Measurements from ENCODE around the gene IDUA. TPM values are rescaled to one million over a fixed set of nuclear protein-coding genes. Genes with fewer than 3 reads are reported as not detected.

IDUA gene
- total RNA-seq, 2 donors from 2014 or later: 22.4 to 25.6 TPM

DNA sequence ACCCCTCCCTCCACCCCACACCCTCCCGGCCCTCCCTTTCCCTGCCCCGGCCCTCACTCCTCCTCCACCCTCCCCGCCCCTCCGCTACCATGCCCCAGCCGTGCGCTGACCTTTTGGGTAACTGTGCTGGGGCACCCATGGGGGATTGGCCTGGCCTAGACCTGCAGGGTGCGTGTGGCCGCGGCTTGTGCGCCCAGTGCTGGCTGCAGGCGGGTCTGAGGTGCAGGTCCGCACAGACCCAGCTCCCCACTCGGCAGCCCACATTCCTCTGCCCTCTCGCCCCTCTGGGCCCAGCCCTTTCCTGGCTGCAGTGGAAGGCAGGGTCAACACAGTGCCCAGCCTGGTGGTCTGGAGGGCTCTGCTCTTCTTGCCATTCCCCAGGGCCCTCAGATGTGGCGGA lies 49.3 kb downstream of the IDUA start:
- TF ChIP-seq, protein P1, sequence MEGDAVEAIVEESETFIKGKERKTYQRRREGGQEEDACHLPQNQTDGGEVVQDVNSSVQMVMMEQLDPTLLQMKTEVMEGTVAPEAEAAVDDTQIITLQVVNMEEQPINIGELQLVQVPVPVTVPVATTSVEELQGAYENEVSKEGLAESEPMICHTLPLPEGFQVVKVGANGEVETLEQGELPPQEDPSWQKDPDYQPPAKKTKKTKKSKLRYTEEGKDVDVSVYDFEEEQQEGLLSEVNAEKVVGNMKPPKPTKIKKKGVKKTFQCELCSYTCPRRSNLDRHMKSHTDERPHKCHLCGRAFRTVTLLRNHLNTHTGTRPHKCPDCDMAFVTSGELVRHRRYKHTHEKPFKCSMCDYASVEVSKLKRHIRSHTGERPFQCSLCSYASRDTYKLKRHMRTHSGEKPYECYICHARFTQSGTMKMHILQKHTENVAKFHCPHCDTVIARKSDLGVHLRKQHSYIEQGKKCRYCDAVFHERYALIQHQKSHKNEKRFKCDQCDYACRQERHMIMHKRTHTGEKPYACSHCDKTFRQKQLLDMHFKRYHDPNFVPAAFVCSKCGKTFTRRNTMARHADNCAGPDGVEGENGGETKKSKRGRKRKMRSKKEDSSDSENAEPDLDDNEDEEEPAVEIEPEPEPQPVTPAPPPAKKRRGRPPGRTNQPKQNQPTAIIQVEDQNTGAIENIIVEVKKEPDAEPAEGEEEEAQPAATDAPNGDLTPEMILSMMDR (conservative IDR thresholded peaks at IDR 0.05): no peak
- no peak overlapping the region for H3K9ac ChIP-seq (ENCODE audit: extremely low read depth, low read length, poor library complexity, severe bottlenecking)
- H3K27ac Mint-ChIP-seq: no peak overlapping the region
- no peaks in the 10 kb centered on the region for H3K36me3 ChIP-seq (ENCODE audit: control insufficient read depth, insufficient read depth, low read length)
- H3K4me3 ChIP-seq (ENCODE audit: low read length): no peak overlapping the region
- no peaks in the 10 kb centered on the region for H3K9me3 ChIP-seq (ENCODE audit: control insufficient read depth, low read length)
- no peaks in the 10 kb centered on the region for H3K27me3 ChIP-seq (ENCODE audit: control insufficient read depth, insufficient read depth, low read length, poor library complexity, severe bottlenecking)
- H3K27ac ChIP-seq (ENCODE audit: low read depth, low read length): no peak overlapping the region
- 90 to 92% methylated on average over 6 to 15 of the region's 15 CpGs for WGBS, 2 experiments (ENCODE audit: insufficient coverage in 1 of 2, insufficient read length in 1 of 2)
- H3K27me3 Mint-ChIP-seq (ENCODE audit: insufficient read depth): no peaks in the 10 kb centered on the region
- DNase-seq: no peak
- H3K4me1 Mint-ChIP-seq: no peaks in the 10 kb centered on the region
- H3K36me3 Mint-ChIP-seq (ENCODE audit: low read depth): no peaks in the 10 kb centered on the region
- H3K4me1 ChIP-seq (ENCODE audit: control insufficient read depth, insufficient read depth, low read length): no peaks in the 10 kb centered on the region
- H3K9me3 Mint-ChIP-seq: no peaks in the 10 kb centered on the region
- no peak overlapping the region for H3K4me3 Mint-ChIP-seq

DNA sequence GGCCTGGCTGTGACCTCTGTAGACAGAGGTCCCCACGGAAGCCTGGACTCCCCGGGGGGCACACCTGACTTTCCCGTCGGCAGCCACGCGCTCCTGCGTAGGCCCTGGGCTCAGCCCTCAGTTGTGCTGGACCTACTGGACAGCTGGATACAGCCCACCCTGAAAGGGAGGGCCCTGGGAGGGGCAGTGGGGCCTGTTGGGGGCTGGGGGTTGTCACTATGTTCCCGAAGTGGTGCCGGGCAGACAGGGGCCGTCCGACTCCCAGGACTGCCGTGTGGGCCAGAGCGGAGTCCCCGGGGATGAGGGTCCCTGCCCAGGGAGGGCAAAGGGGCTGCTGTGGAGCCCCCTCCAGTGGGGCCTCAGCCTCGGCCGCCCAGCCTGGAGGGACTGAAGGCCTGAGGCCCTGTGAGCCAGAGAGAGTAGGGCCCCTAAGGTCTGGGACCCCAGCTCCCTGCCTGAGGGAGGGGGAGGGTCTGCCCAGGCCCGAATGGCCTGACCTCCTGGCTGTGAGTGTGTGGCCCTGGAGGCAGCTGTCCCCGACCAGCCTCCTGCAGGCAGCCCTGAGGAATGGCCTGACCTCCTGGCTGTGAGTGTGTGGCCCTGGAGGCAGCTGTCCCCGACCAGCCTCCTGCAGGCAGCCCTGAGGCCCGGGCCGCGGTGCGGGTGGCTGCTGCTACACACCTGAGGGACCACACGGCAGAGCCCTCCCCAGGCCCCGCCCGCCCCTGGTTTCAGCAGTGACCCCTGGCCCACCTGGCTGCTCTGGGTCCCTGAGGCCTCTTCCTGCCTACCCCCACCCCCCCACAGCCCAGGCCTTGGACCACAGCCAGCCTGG lies 50.3 kb downstream of the IDUA start:
- DNase-seq: peak; percentile 64
- no peaks in the 10 kb centered on the region for H3K4me1 ChIP-seq (ENCODE audit: control insufficient read depth, insufficient read depth, low read length)
- no peak overlapping the region for H3K4me3 Mint-ChIP-seq
- no peaks in the 10 kb centered on the region for H3K36me3 ChIP-seq (ENCODE audit: control insufficient read depth, insufficient read depth, low read length)
- TF ChIP-seq, protein P1 (conservative IDR thresholded peaks at IDR 0.05): peak; percentile 50
- 78 to 89% methylated on average over 6 to 26 of the region's 26 CpGs for WGBS, 2 experiments (ENCODE audit: insufficient coverage in 1 of 2, insufficient read length in 1 of 2)
- no peak overlapping the region for H3K9ac ChIP-seq (ENCODE audit: extremely low read depth, low read length, poor library complexity, severe bottlenecking)
- H3K4me1 Mint-ChIP-seq: no peaks in the 10 kb centered on the region
- H3K9me3 Mint-ChIP-seq: no peaks in the 10 kb centered on the region
- no peaks in the 10 kb centered on the region for H3K27me3 ChIP-seq (ENCODE audit: control insufficient read depth, insufficient read depth, low read length, poor library complexity, severe bottlenecking)
- H3K36me3 Mint-ChIP-seq (ENCODE audit: low read depth): no peaks in the 10 kb centered on the region
- H3K4me3 ChIP-seq (ENCODE audit: low read length): no peak overlapping the region
- H3K27me3 Mint-ChIP-seq (ENCODE audit: insufficient read depth): no peaks in the 10 kb centered on the region
- H3K27ac Mint-ChIP-seq: no peak overlapping the region
- no peaks in the 10 kb centered on the region for H3K9me3 ChIP-seq (ENCODE audit: control insufficient read depth, low read length)
- no peak overlapping the region for H3K27ac ChIP-seq (ENCODE audit: low read depth, low read length)

DNA sequence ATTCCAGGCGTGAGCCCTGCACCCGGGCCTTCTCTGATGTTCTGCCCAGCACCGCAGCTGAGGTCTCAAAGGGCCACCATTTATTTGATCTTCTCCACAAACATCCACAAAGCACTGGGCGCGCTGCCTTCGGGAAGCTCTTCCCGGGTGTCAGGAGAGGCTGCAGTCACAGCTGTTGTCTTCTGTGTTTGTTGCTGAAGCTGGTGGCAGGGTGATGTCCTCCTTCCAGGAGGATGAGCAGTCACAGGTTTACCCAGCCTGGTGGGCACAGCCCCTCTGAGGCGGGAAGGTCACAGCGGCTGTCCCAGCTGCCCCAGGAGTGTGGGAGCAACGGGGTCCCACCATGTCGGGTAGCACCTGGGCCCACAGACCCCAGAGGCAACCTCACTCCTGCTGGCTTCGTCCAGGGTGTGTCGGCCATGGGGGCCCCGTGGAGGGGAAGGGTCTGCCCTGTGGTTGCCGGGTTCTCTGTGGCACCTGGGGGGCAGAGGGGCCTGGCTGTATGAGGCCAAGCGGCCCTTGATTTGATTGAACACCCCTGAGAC lies 52.2 kb downstream of the IDUA start:
- 94 to 96% methylated on average over 4 to 16 of the region's 16 CpGs for WGBS, 2 experiments (ENCODE audit: insufficient coverage in 1 of 2, insufficient read length in 1 of 2)

More for the DNA sequence above, 52.2 kb downstream of the IDUA start:
- DNase-seq: no peak
- Histone ChIP-seq H3K36me3 (ENCODE audit: control insufficient read depth, insufficient read depth, low read length) (no peaks in the 10 kb centered on the region), H3K27ac (ENCODE audit: low read depth, low read length) (no peak overlapping the region), H3K9me3 (ENCODE audit: control insufficient read depth, low read length) (no peaks in the 10 kb centered on the region), H3K4me3 (ENCODE audit: low read length) (no peak overlapping the region), H3K4me1 (ENCODE audit: control insufficient read depth, insufficient read depth, low read length) (no peaks in the 10 kb centered on the region), H3K27me3 (ENCODE audit: control insufficient read depth, insufficient read depth, low read length, poor library complexity, severe bottlenecking) (peaks cover 10% of the 10 kb centered on the region), H3K9ac (ENCODE audit: extremely low read depth, low read length, poor library complexity, severe bottlenecking) (no peak overlapping the region)
- H3K4me3 Mint-ChIP-seq: no peak overlapping the region
- no peaks in the 10 kb centered on the region for H3K9me3 Mint-ChIP-seq
- no peaks in the 10 kb centered on the region for H3K4me1 Mint-ChIP-seq
- peaks cover 7% of the 10 kb centered on the region for H3K27me3 Mint-ChIP-seq (ENCODE audit: insufficient read depth)
- no peak overlapping the region for H3K27ac Mint-ChIP-seq
- TF ChIP-seq, protein P1 (conservative IDR thresholded peaks at IDR 0.05): no peak
- H3K36me3 Mint-ChIP-seq (ENCODE audit: low read depth): no peaks in the 10 kb centered on the region
